IPS-15b (cell line): ENCODE measurements around the gene BMAL1.
A peak's percentile ranks its signal among the peaks of the same experiment; 100 is the strongest.

Experiments
- H3K27me3 ChIP-seq: one replicate; pipeline ENCODE4 v1.6.1; 2013; ENCODE audit warnings: low read length; ENCODE audit not compliant: control insufficient read depth, insufficient read depth
- H3K36me3 ChIP-seq: one replicate; pipeline ENCODE4 v1.6.1; 2013; ENCODE audit warnings: low read length; ENCODE audit not compliant: control insufficient read depth, insufficient read depth
- H3K4me1 ChIP-seq: one replicate; pipeline ENCODE4 v1.6.1; 2013; ENCODE audit warnings: mild to moderate bottlenecking, low read length; ENCODE audit not compliant: control insufficient read depth, insufficient read depth
- H3K4me3 ChIP-seq: one replicate; pipeline ENCODE4 v1.5.1; 2013; ENCODE audit warnings: low read depth, low read length
- H3K9ac ChIP-seq: one replicate; pipeline ENCODE4 v1.6.1; 2013; ENCODE audit warnings: low read depth, mild to moderate bottlenecking, low read length
- H3K9me3 ChIP-seq: one replicate; pipeline ENCODE4 v1.6.1; 2013; ENCODE audit warnings: mild to moderate bottlenecking, low read length; ENCODE audit not compliant: control insufficient read depth, insufficient read depth

Gene BMAL1

DNA sequence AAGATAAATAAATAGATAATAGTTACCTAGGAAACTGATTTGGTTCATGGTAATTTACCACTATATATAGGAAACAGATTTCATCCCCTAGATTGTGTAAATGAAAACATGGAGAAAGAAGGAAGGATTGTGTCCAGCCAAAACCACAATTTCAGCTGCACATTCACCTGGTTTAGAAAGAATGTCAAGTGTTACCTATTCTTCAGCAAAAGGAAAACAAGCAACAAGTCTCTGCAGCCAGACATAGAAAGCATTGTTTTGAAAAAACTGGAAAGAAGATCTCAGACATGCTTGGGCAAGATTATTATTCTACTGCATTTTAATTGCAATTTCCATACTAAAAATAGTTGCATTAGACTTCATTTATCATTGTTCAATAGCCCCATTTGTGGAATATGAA, 8.8 kb upstream of the BMAL1 start:
- H3K27me3 ChIP-seq: peaks cover 9% of the 10 kb centered on the region
- no peaks in the 10 kb centered on the region for H3K9me3 ChIP-seq
- no peaks in the 10 kb centered on the region for H3K36me3 ChIP-seq
- no peaks in the 10 kb centered on the region for H3K4me1 ChIP-seq
- no peak overlapping the region for H3K9ac ChIP-seq
- no peak overlapping the region for H3K4me3 ChIP-seq

DNA sequence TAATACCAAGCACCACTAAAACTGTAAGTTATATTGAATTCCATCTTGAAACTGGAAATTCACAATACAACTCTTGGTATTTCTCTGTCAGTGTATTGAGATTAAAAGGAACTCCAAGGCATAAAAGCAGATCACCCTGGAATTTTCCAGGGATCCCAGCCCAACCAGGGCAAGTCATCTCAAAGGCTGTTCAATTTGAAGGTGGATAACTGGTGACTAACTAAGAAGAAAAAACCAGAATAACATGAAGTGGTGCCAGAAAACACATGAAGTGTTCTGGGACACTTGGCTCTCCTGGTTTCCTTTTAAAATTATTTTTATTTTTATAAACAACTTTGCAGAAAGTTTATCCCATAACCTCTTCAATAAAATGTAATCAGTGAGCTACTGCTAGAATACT, 7.8 kb upstream of the BMAL1 start:
- Histone ChIP-seq H3K36me3 (no peaks in the 10 kb centered on the region), H3K27me3 (peaks cover 18% of the 10 kb centered on the region), H3K9me3 (no peaks in the 10 kb centered on the region), H3K9ac (no peak overlapping the region), H3K4me1 (no peaks in the 10 kb centered on the region), H3K4me3 (no peak overlapping the region)

DNA sequence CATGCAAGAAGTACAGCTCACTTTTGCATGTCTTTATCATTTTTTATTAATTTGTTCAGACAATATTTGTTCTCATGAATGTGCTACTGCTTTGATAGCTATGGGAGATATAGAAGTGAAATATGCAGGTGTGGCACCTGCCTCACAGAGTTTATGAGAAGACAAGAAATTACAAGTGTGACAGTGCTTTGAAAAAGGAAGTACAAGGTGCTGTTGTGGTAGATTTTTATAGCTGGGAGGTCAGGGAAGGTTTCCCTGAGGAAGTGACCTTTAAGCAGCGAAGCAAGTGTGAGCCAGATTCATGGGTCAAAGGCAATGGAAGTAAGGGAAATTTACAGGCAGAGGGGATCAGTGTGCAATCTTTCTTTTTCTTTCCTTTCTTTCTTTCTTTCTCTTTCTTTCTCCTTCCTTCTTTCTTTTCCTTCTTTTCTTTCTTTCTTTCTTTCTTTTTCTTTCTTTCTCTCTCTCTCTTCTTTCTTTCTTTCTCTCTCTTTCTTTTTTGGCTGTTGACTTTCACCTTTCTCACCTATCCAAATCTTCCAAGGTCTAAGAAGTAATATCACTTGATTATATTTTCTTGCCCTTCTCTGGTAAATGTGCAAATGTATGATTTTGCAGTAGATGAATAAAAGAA, 6.4 kb upstream of the BMAL1 start:
- H3K27me3 ChIP-seq: peaks cover 32% of the 10 kb centered on the region

DNA sequence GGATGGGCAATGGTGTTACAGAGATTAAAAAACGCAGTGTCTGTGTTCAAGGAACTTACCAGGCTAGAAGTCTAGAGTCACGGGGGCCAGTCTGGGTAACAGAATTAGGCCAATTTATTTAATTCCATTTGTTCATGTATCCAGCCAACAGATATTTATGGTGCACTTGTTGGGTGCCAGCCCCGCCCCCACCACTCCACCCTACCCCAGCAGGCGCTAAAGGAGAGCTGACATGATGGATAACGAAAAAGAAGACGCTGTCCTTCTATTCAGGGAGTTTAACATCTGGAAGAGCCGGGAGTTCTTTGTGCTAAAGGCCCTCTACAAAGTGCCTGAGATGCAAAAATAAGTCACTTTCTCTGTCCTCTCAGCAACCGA, 1.1 kb upstream of the BMAL1 start:
- no peaks in the 10 kb centered on the region for H3K36me3 ChIP-seq
- H3K4me1 ChIP-seq: no peaks in the 10 kb centered on the region
- H3K9me3 ChIP-seq: no peaks in the 10 kb centered on the region
- no peak overlapping the region for H3K9ac ChIP-seq
- H3K27me3 ChIP-seq: peaks cover 61% of the 10 kb centered on the region
- H3K4me3 ChIP-seq: peak overlapping the region; percentile 72

More for the DNA sequence above, 6.4 kb upstream of the BMAL1 start:
- Histone ChIP-seq H3K9me3 (no peaks in the 10 kb centered on the region), H3K4me3 (no peak overlapping the region), H3K36me3 (no peaks in the 10 kb centered on the region), H3K4me1 (no peaks in the 10 kb centered on the region), H3K9ac (no peak overlapping the region)

DNA sequence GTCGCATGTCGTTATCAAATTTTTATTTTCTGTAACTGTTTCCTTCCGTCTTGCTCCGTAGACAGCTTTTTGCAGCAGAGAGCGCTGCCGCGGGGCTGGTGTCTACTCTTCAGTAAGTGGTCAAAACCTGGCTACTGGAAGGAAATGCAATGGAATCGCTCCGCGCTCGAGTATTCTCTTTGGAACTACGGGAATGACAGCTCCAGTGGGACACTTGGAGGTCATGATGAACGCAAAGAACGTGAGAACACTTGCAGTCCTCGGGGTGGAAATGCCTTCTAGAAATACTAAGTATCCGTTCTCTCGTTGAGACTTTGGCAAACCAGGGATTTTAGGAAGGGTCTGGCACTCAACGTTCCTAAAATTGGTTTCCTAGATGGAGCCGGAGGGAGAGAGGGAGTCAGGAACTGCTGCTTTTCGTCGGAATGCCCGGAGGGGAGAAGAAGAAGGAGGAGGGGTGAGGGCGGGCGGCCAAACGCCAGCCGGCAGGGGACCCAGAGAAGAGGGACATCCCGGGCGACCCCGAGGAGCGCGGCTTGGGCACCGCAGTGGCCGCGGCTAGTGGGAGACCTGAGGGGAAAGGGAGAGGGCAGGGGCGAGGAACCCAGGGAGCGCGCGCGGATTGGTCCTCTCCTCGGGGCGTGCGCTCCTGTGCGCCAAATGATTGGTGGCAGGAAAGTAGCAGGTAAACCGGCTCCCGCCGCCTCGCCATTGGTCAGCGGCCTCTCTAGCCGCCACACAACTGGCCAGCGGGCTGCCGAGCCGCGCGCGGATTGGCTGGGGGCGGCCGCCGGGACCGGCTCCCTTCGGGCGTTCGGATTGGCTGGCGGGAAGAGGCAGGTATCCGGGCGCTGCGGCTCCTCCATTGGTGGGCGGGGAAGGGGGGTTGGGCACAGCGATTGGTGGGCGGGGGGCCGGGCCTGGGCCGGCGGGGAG, 490 bp upstream of the BMAL1 start:
- no peak overlapping the region for H3K9ac ChIP-seq

DNA sequence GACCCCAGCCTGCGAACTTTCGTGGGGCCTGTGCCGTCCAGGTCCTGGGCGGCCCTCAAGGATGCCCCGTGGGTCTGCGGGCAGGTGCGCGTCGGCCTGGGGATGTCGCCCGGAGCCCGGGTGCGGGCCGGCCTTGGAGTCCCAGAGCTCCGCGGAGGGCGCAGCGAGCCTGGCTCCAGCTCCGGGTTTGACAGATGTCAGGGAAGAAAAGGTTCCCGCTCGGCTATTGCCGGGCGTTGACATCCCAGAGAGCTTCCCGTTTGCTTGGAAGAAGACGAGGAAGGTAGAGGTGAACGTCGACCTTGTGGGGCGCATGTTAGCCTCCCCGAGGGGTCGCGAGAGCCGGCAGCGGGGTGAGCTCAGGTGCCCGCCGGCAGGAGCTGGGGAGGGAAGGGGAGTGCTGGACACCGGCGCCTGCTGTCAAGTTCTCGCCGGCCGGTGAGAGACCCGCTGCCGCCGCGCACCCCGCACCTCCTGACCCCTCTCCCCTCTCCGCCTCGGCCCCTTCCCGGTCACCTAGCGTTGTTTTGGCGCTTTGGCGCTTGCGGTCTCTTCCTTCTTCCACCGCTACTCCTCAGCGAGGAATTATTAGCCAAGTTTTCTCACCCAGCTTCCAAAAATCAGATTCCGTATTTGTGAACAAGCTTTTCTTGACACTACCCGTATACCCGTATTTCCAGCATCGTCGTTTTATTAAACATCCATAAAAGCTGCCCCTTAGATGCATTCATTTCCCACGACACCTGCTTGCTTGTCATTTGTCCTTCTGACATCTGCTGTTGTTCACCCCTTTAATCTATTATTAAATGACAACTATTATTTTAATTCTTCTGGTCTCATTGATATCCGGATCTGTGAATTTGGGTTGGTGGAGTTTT, 1.3 kb downstream of the BMAL1 start:
- H3K4me3 ChIP-seq: peak overlapping the region; percentile 64
- H3K36me3 ChIP-seq: no peaks in the 10 kb centered on the region
- H3K27me3 ChIP-seq: peaks cover 52% of the 10 kb centered on the region
- peaks cover 4% of the 10 kb centered on the region for H3K4me1 ChIP-seq
- no peaks in the 10 kb centered on the region for H3K9me3 ChIP-seq
- H3K9ac ChIP-seq: no peak overlapping the region

More for the DNA sequence above, 490 bp upstream of the BMAL1 start:
- H3K27me3 ChIP-seq: peaks cover 61% of the 10 kb centered on the region
- no peaks in the 10 kb centered on the region for H3K36me3 ChIP-seq
- no peaks in the 10 kb centered on the region for H3K9me3 ChIP-seq
- H3K4me3 ChIP-seq: peak overlapping the region; percentile 72
- H3K4me1 ChIP-seq: no peaks in the 10 kb centered on the region

DNA sequence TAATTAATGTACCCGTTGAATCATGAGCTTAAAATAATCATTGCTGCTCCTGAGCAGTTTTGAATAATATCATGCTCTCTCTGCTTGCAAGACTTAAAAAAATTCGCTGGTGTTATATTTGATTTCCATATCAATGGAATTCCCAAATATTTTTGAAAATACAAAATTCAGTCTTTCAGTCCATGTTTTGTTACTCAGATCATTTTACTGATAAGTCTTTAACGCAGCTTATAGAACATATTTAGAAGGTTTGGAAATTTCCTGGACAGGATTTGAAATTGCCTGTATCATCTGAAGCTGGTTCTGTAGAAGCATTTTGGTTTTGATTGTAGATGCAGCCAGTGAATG, 1.9 kb downstream of the BMAL1 start:
- H3K27me3 ChIP-seq: peaks cover 46% of the 10 kb centered on the region
- H3K9me3 ChIP-seq: no peaks in the 10 kb centered on the region
- H3K4me3 ChIP-seq: peak overlapping the region; percentile 64
- H3K9ac ChIP-seq: no peak overlapping the region
- H3K4me1 ChIP-seq: peaks cover 4% of the 10 kb centered on the region
- no peaks in the 10 kb centered on the region for H3K36me3 ChIP-seq

DNA sequence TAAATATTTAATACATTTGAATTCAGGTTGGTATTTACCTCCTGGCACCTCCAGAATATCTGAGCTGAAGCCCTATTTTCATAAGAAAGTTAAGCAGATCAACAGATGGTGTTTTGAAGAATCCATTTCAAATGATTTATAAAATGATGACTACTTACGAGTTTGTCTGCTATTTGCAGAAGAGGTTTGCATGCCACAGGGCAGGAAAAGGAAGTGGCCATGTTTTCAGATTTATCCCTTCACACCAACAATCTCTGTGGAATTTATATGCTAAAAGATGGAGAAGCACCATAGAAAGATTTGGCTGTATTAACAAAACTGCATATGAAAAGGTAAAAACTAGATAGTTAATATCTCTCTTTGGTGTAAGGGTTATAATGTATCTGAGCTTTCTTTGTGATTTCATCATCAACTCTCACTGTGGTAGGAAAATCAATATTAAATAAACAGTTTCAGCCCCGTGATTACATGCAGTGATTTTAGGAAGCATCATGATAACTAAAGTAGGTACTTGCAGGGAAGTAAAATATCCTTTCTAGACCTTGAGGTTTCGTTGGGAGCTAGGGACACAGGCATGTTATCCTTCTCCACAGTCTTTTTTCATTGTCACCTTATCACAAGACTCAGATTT, 2.6 kb downstream of the BMAL1 start:
- Histone ChIP-seq H3K4me3 (no peak overlapping the region), H3K4me1 (peaks cover 6% of the 10 kb centered on the region), H3K27me3 (peaks cover 38% of the 10 kb centered on the region), H3K36me3 (no peaks in the 10 kb centered on the region), H3K9me3 (no peaks in the 10 kb centered on the region), H3K9ac (no peak overlapping the region)

DNA sequence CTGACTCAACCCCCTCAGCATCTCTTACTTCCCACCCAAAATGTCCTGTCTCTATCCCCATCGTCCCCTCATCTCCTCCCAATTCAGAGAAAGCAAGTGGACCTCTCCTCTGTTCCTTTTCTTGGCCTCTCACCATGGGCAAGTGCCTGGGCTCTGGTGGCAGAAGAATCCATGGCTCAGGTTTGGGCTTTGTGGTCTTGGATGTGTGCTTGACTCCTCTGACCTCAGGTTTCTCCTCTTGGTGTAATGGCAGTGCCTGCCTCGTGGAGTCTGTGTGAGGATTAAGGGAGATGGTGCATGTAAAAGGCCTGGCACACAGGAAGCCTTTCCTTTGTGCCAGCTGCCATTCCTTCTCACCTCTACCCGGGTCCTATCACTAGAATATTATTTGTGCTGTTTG, 3.2 kb downstream of the BMAL1 start:
- peaks cover 33% of the 10 kb centered on the region for H3K27me3 ChIP-seq
- no peak overlapping the region for H3K9ac ChIP-seq
- H3K4me3 ChIP-seq: no peak overlapping the region
- no peaks in the 10 kb centered on the region for H3K9me3 ChIP-seq
- no peaks in the 10 kb centered on the region for H3K36me3 ChIP-seq
- peaks cover 6% of the 10 kb centered on the region for H3K4me1 ChIP-seq

DNA sequence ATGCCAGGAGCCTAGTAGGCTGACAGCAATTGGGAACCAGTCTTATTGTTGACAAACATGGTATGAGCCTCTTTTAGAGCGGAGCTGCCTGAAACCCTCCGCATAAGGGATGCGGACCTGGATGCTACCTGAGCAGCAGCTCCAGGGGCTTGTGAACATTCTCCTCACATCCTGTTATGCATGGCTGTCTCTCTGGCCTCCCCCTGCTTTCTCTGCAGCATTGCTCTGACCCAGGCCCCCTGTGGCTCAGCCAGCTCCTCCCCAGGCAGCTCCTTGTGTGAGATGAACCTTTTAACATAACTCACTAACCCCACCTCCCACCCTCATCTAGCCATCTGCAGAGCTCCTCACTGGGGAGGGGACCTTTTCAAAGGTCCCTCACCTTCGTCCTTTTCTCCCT, 6.0 kb downstream of the BMAL1 start:
- Histone ChIP-seq H3K4me3 (no peak overlapping the region), H3K9ac (no peak overlapping the region), H3K9me3 (no peaks in the 10 kb centered on the region), H3K4me1 (peaks cover 6% of the 10 kb centered on the region), H3K36me3 (no peaks in the 10 kb centered on the region), H3K27me3 (peaks cover 26% of the 10 kb centered on the region)
